ENCODE data around the gene CCDC68. TPM values are rescaled to one million over a fixed set of nuclear protein-coding genes. Genes with fewer than 3 reads are reported as not detected.
"Not testable (repeated sequence)": the region's sequence is repeated elsewhere in the genome, so short reads cannot be mapped to it uniquely, and the experiment has no call there.

The CCDC68 gene
- total RNA-seq, 1 donor from 2014 or later: 1.6 TPM

GRCh38 chr18:54878659-54879358, 80.5 kb downstream of the CCDC68 start:
- no peak for DNase-seq (ENCODE audit: low read depth, low spot score)

GRCh38 chr18:54878159-54878622, 81.1 kb downstream of the CCDC68 start:
- no peak for DNase-seq (ENCODE audit: low read depth, low spot score)

- no peak for DNase-seq (ENCODE audit: low read depth, low spot score)
Observed at GRCh38 chr18:54877076-54877475, 82.2 kb downstream of the CCDC68 start.

- DNase-seq (ENCODE audit: low read depth, low spot score): no peak
Observed at GRCh38 chr18:54875063-54875462, 84.2 kb downstream of the CCDC68 start.

- DNase-seq (ENCODE audit: low read depth, low spot score): no peak
Observed at GRCh38 chr18:54873884-54874255, 85.4 kb downstream of the CCDC68 start.

GRCh38 chr18:54872681-54873080, 86.6 kb downstream of the CCDC68 start:
- no peak for DNase-seq (ENCODE audit: low read depth, low spot score)

- no peak for DNase-seq (ENCODE audit: low read depth, low spot score)
Observed at GRCh38 chr18:54871231-54871630, 88.0 kb downstream of the CCDC68 start.

GRCh38 chr18:54867131-54867530, 92.1 kb downstream of the CCDC68 start:
- no peak for DNase-seq (ENCODE audit: low read depth, low spot score)

GRCh38 chr18:54860941-54861340, 98.3 kb downstream of the CCDC68 start:
- DNase-seq (ENCODE audit: low read depth, low spot score): no peak

- no peak for DNase-seq (ENCODE audit: low read depth, low spot score)
Observed at GRCh38 chr18:54859667-54860421, 99.4 kb downstream of the CCDC68 start.

GRCh38 chr18:54857499-54857898, 101.8 kb downstream of the CCDC68 start:
- DNase-seq (ENCODE audit: low read depth, low spot score): no peak

- no peak for DNase-seq (ENCODE audit: low read depth, low spot score)
Observed at GRCh38 chr18:54856105-54856646, 103.1 kb downstream of the CCDC68 start.

GRCh38 chr18:54855050-54855449, 104.2 kb downstream of the CCDC68 start:
- not testable (repeated sequence) for DNase-seq (ENCODE audit: low read depth, low spot score)

- no peak for DNase-seq (ENCODE audit: low read depth, low spot score)
Observed at GRCh38 chr18:54852780-54853675, 106.2 kb downstream of the CCDC68 start.

Other genes with a start within 250 kb of the CCDC68 start
- 0.11 and 0.13 TPM in 2 replicates for gene RAB27B, start 131.0 kb downstream of the CCDC68 start, total RNA-seq